Mesendoderm (in vitro differentiated cells): Measurements from ENCODE around the gene ZNRF1.

Source experiments
- DNase-seq: peaks from one replicate; pipeline ENCODE4 v3.0.0; 2013
- H2AK5ac ChIP-seq: 2 replicates; pipeline ENCODE4 v1.6.1; 2013; ENCODE audit warnings: low read length, inconsistent platforms
- H2BK120ac ChIP-seq: 2 replicates; pipeline ENCODE4 v1.6.1; 2013; ENCODE audit warnings: low read depth, mild to moderate bottlenecking, low read length, moderate library complexity, mixed read lengths
- H2BK15ac ChIP-seq: replicated peaks from 2 replicates; pipeline ENCODE4 v1.6.1; 2013; ENCODE audit warnings: low read depth, mild to moderate bottlenecking, moderate library complexity
- H2BK5ac ChIP-seq: 2 replicates; pipeline ENCODE4 v1.6.1; 2013; ENCODE audit warnings: low read length, inconsistent platforms
- H3K18ac ChIP-seq: 2 replicates; pipeline ENCODE4 v1.6.1; 2013; ENCODE audit warnings: mild to moderate bottlenecking, low read length, mixed read lengths
- H3K23ac ChIP-seq: one replicate; pipeline ENCODE4 v1.6.1; 2013; ENCODE audit warnings: low read length
- H3K27ac ChIP-seq: 2 replicates; pipeline ENCODE4 v1.5.1; 2013; ENCODE audit warnings: low read depth, mild to moderate bottlenecking, inconsistent platforms, low read length, moderate library complexity
- H3K27me3 ChIP-seq: 2 replicates; pipeline ENCODE4 v1.6.1; 2013; ENCODE audit warnings: low read length, control low read depth, mild to moderate bottlenecking, inconsistent platforms; ENCODE audit not compliant: insufficient read depth, poor library complexity
- H3K36me3 ChIP-seq: 2 replicates; pipeline ENCODE4 v1.6.1; 2013; ENCODE audit warnings: low read length, inconsistent platforms; ENCODE audit not compliant: control insufficient read depth, insufficient read depth
- H3K4ac ChIP-seq: one replicate; pipeline ENCODE4 v1.6.1; 2013; ENCODE audit warnings: low read depth, mild to moderate bottlenecking, low read length, moderate library complexity
- H3K4me1 ChIP-seq: 2 replicates; pipeline ENCODE4 v1.6.1; 2013; ENCODE audit warnings: low read depth, low read length, inconsistent platforms; ENCODE audit not compliant: control insufficient read depth
- H3K4me2 ChIP-seq: 2 replicates; pipeline ENCODE4 v1.6.1; 2013; ENCODE audit warnings: low read length
- H3K4me3 ChIP-seq: 2 replicates; pipeline ENCODE4 v1.5.1; 2013; ENCODE audit warnings: mild to moderate bottlenecking, low read length
- H3K56ac ChIP-seq: one replicate; pipeline ENCODE4 v1.6.1; 2013; ENCODE audit warnings: low read length
- H3K79me1 ChIP-seq: 2 replicates; pipeline ENCODE4 v1.6.1; 2013; ENCODE audit warnings: low read length, inconsistent platforms
- H3K79me2 ChIP-seq: 2 replicates; pipeline ENCODE4 v1.6.1; 2013; ENCODE audit warnings: mild to moderate bottlenecking, low read length; ENCODE audit not compliant: control insufficient read depth, insufficient read depth
- H3K9ac ChIP-seq: 2 replicates; pipeline ENCODE4 v1.6.1; 2013; ENCODE audit warnings: low read length, inconsistent platforms
- H4K5ac ChIP-seq: one replicate; pipeline ENCODE4 v1.6.1; 2013; ENCODE audit warnings: low read length
- H4K8ac ChIP-seq: one replicate; pipeline ENCODE4 v1.6.1; 2013; ENCODE audit warnings: low read depth, mild to moderate bottlenecking, control low read depth, low read length, moderate library complexity
- WGBS: extraction: QIAGEN DNeasy Blood & Tissue Kit; methylation state at CpG from one replicate; pipeline ENCODE4 v1.1.7; 2013; ENCODE audit warnings: low lambda C conversion rate, missing lambda C conversion rate; ENCODE audit not compliant: insufficient coverage; ENCODE audit errors: extremely low coverage; 5-methylcytosine and 5-hydroxymethylcytosine counted together

Gene ZNRF1

DNA sequence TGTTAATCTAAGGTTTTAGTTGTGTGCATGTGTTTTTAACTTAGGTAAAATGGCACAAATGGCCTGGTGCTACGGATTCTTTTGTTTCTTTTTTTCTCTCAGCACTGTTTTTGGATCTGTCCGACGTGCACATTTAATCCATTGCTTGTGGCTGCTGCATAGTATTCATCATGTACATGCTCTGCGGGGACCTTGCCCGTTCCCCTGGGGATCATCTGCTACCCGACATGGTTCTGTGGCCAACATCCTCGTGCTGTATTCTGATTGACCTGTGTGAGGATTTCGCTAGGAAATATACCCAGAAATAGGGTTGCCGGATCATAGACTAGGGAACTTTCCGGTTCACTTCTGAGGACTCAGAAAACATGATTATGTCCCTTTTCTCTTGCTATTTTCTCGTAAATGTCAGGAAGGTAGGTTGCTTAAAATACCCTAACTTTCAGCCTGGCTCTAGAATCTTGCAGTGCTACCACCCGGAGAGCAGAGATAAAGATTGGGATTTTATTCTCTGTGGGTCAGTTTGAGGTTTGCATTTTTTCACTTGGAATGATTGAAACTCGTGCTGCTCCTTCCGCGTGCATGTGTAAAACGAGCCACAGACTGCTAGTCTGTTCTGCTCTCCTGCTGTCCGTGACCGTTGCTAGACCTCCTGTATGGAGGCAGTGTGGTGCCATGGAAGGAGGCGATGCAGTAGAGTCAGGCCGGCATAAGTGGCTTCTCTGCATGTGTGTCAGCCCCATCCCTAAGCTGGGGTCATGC lies 74.9 kb downstream of the ZNRF1 start:
- Histone ChIP-seq H2BK15ac (no peak overlapping the region), H4K8ac (no peak overlapping the region), H3K27ac (no peak overlapping the region), H3K4me3 (no peak overlapping the region), H3K79me2 (peaks cover 41% of the 10 kb centered on the region), H3K4me2 (no peak overlapping the region), H2AK5ac (no peak overlapping the region), H4K5ac (no peak overlapping the region), H3K18ac (no peak overlapping the region), H2BK5ac (no peak overlapping the region), H3K23ac (no peak overlapping the region), H3K79me1 (peaks cover 42% of the 10 kb centered on the region), H3K9ac (peak overlapping the region; percentile 18), H3K27me3 (no peaks in the 10 kb centered on the region), H3K4ac (no peak overlapping the region), H3K4me1 (peaks cover 14% of the 10 kb centered on the region), H2BK120ac (no peak overlapping the region), H3K56ac (peak overlapping the region; percentile 22), H3K36me3 (no peaks in the 10 kb centered on the region)
- no peak for DNase-seq
- WGBS, result no CpG with 5 or more reads among the region's 20 CpGs

DNA sequence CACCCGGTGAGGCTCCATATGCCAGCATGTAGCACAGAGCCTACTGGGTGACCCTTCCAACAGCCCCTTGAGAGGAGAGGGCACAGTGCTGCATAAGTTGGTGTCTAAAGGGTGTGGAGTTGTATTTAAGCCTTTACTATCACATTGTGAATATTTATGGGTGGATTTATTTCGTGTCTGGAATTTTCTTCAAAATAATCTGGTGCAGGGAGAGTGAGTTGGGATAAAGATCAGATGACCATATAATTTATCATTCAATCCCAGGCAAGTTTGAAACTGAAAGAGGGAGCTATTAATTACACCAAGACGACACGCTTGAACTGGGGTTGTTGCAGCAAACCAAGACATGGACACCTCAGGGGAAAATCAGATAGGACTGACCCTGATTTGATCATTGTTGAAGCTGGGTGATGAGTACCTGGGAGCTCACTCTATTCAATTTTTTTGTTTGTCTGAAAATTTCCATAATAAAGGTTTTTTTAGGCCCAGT lies 75.5 kb downstream of the ZNRF1 start:
- Histone ChIP-seq H4K8ac (no peak overlapping the region), H3K23ac (no peak overlapping the region), H4K5ac (no peak overlapping the region), H3K4me2 (no peak overlapping the region), H3K27ac (no peak overlapping the region), H2AK5ac (no peak overlapping the region), H2BK15ac (no peak overlapping the region), H3K79me2 (peaks cover 43% of the 10 kb centered on the region), H3K18ac (no peak overlapping the region), H3K36me3 (no peaks in the 10 kb centered on the region), H2BK120ac (no peak overlapping the region), H3K4me3 (no peak overlapping the region), H3K56ac (peak overlapping the region; percentile 22), H2BK5ac (no peak overlapping the region), H3K79me1 (peaks cover 43% of the 10 kb centered on the region), H3K4me1 (peaks cover 14% of the 10 kb centered on the region), H3K27me3 (no peaks in the 10 kb centered on the region), H3K9ac (no peak overlapping the region), H3K4ac (no peak overlapping the region)
- DNase-seq, result no peak
- no CpG with 5 or more reads among the region's 4 CpGs for WGBS

DNA sequence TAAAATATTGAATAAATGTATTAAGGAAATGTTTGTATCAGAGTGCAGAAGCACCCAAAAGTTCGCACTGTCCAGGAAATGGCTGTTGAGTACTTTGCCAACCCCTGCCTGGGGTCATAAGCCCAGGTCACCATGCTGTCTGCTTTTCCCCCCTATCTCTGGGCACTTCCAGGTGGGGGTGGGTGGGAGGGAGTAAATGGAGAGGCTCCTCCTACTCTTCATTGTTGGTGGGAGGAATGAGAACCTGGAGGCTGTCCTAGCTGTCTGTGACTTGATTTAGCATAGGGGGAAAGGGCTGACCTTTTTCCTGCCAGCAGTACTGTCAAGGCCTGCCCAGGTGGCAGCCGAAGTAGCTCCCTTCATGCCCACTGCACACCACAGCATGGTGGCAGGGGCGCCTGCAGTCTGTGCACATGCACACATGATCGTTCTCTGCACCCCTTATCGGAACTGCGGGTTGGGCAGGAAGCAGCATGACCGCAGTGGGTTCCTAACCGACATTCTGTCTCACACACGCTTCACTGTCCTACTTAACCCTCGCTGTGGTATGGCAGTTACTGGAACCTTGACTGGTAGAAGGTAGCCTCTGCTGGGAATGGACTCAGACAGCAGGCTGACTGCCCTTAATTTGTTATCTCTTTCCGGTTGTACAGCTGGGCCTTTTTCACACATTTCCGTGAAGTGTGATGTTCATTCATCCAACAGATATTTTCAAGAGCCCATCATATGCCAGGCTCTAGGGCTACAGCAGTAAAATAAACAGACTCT lies 76.3 kb downstream of the ZNRF1 start:
- Histone ChIP-seq H2AK5ac (no peak overlapping the region), H3K18ac (no peak overlapping the region), H2BK5ac (no peak overlapping the region), H2BK15ac (no peak overlapping the region), H3K27me3 (no peaks in the 10 kb centered on the region), H3K9ac (no peak overlapping the region), H3K4me3 (no peak overlapping the region), H4K8ac (no peak overlapping the region), H3K4ac (no peak overlapping the region), H3K36me3 (no peaks in the 10 kb centered on the region), H3K27ac (no peak overlapping the region), H3K4me2 (no peak overlapping the region), H3K23ac (no peak overlapping the region), H3K4me1 (peaks cover 12% of the 10 kb centered on the region), H3K56ac (no peak overlapping the region), H4K5ac (no peak overlapping the region), H3K79me1 (peaks cover 42% of the 10 kb centered on the region), H3K79me2 (peaks cover 48% of the 10 kb centered on the region), H2BK120ac (no peak overlapping the region)
- DNase-seq, result no peak
- WGBS, result no CpG with 5 or more reads among the region's 12 CpGs

DNA sequence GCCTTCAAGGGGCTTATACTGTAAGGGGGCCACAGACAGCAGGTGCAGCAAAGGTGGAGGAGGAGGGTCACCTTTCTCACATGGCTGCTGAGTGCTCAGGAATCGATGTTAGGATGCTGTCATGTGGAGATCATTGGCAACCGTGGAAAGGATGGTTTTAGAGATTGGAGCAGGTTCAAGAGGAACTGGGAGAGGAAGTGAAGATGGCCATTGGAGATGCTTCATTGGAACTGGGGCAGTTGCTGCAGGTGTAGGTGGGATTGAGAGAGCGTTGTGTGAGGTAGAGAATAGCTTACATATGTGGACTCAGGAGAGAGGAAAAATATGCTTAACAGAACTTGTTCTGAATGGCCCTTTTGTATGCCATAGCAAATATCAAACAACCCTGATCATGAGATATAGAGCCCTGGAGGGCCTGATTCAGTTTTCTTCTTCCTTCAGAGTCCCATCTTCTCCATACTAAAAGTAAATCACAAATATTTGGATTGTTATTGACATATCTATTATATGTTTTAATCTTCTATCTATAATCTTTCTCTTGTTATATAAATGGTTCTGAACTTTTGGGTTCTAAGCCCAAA lies 77.0 kb downstream of the ZNRF1 start:
- H3K79me2 ChIP-seq, result peaks cover 50% of the 10 kb centered on the region

DNA sequence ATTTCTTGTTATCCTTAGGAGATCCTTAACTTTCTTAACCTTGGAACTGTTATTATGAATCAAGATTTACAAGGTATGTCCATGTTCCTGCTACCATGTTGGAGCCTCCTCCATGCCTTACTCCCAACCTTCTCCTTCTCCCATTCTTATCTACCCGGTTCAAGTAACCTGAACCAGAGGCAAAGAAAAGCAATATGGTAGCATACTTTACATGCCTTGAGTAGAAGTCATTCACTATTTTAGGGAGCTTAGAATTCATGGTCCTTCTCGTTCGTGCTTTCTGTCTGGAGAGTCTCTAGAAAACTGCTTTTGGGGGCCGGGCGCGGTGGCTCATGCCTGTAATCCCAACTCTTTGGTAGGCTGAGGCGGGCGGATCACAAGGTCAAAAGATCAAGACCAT lies 80.1 kb downstream of the ZNRF1 start:
- no peak overlapping the region for H4K5ac ChIP-seq
- no peak overlapping the region for H3K9ac ChIP-seq
- peaks cover 45% of the 10 kb centered on the region for H3K79me2 ChIP-seq
- H3K36me3 ChIP-seq, result no peaks in the 10 kb centered on the region
- no peak overlapping the region for H3K27ac ChIP-seq
- H3K4ac ChIP-seq, result no peak overlapping the region
- H2AK5ac ChIP-seq, result no peak overlapping the region
- no peak overlapping the region for H2BK120ac ChIP-seq
- no CpG with 5 or more reads among the region's 8 CpGs for WGBS
- no peak overlapping the region for H2BK15ac ChIP-seq
- no peak overlapping the region for H3K4me3 ChIP-seq
- H3K79me1 ChIP-seq, result peaks cover 42% of the 10 kb centered on the region
- H2BK5ac ChIP-seq, result no peak overlapping the region
- H3K4me1 ChIP-seq, result peaks cover 6% of the 10 kb centered on the region
- no peak for DNase-seq
- no peak overlapping the region for H3K4me2 ChIP-seq
- no peak overlapping the region for H3K56ac ChIP-seq
- no peaks in the 10 kb centered on the region for H3K27me3 ChIP-seq
- H3K18ac ChIP-seq, result no peak overlapping the region
- no peak overlapping the region for H4K8ac ChIP-seq
- H3K23ac ChIP-seq, result no peak overlapping the region

More for the DNA sequence above, 77.0 kb downstream of the ZNRF1 start:
- Histone ChIP-seq H2BK15ac (no peak overlapping the region), H3K27me3 (no peaks in the 10 kb centered on the region), H4K5ac (no peak overlapping the region), H3K4me3 (no peak overlapping the region), H3K56ac (no peak overlapping the region), H3K4ac (no peak overlapping the region), H3K27ac (no peak overlapping the region), H3K36me3 (no peaks in the 10 kb centered on the region), H3K9ac (no peak overlapping the region), H3K4me2 (no peak overlapping the region), H2AK5ac (no peak overlapping the region), H3K79me1 (peaks cover 42% of the 10 kb centered on the region), H3K18ac (no peak overlapping the region), H2BK120ac (no peak overlapping the region), H4K8ac (no peak overlapping the region), H2BK5ac (no peak overlapping the region), H3K4me1 (peaks cover 12% of the 10 kb centered on the region), H3K23ac (no peak overlapping the region)
- no peak for DNase-seq
- no CpG with 5 or more reads among the region's 3 CpGs for WGBS
